GM03348 (cell line): Measurements from ENCODE around the gene LRRC37A2.
"Not testable (repeated sequence)": the region's sequence is repeated elsewhere in the genome, so short reads cannot be mapped to it uniquely, and the experiment has no call there.

ENCODE experiments used
- DNase-seq: peaks from one replicate; pipeline ENCODE4 v3.0.0; 2012; ENCODE audit warnings: low spot score

Gene LRRC37A2

GRCh38 chr17:46512168-46512567 is at the start of gene LRRC37A2:
LRRC37A2 (plus strand) TSS chr17:46512468; CDS start chr17:46512713, 245 bp downstream.
- DNase-seq, result not testable (repeated sequence)

- DNase-seq, result not testable (repeated sequence)
Measured at GRCh38 chr17:46467618-46468017, 44.6 kb upstream of the LRRC37A2 start.

- DNase-seq, result not testable (repeated sequence)
Measured at GRCh38 chr17:46474489-46474888, 37.8 kb upstream of the LRRC37A2 start.

- DNase-seq, result not testable (repeated sequence)
Measured at GRCh38 chr17:46475583-46475982, 36.7 kb upstream of the LRRC37A2 start.

GRCh38 chr17:46478823-46479222 is 33.4 kb upstream of the LRRC37A2 start:
- DNase-seq, result not testable (repeated sequence)

- DNase-seq, result not testable (repeated sequence)
Measured at GRCh38 chr17:46481310-46481709, 31.0 kb upstream of the LRRC37A2 start.

- DNase-seq, result not testable (repeated sequence)
Measured at GRCh38 chr17:46492021-46492420, 20.2 kb upstream of the LRRC37A2 start.

- DNase-seq, result not testable (repeated sequence)
Measured at GRCh38 chr17:46499437-46500139, 12.7 kb upstream of the LRRC37A2 start.

- not testable (repeated sequence) for DNase-seq
Measured at GRCh38 chr17:46505896-46506295, 6.4 kb upstream of the LRRC37A2 start.

- not testable (repeated sequence) for DNase-seq
Measured at GRCh38 chr17:46534716-46535115, 22.4 kb downstream of the LRRC37A2 start.

GRCh38 chr17:46548607-46549006 is 36.3 kb downstream of the LRRC37A2 start:
- not testable (repeated sequence) for DNase-seq

GRCh38 chr17:46559155-46559554 is 46.9 kb downstream of the LRRC37A2 start:
- DNase-seq, result not testable (repeated sequence)

GRCh38 chr17:46560048-46560447 is 47.8 kb downstream of the LRRC37A2 start:
- not testable (repeated sequence) for DNase-seq

- not testable (repeated sequence) for DNase-seq
Measured at GRCh38 chr17:46566284-46566683, 54.0 kb downstream of the LRRC37A2 start.

- DNase-seq, result not testable (repeated sequence)
Measured at GRCh38 chr17:46566980-46567379, 54.7 kb downstream of the LRRC37A2 start.

GRCh38 chr17:46571796-46572195 is 59.5 kb downstream of the LRRC37A2 start:
- not testable (repeated sequence) for DNase-seq

- not testable (repeated sequence) for DNase-seq
Measured at GRCh38 chr17:46579083-46580075, 67.1 kb downstream of the LRRC37A2 start, which contains the start of gene ARL17A. ARL17A (minus strand) TSS chr17:46579691; CDS start chr17:46576322, 3,369 bp downstream.

GRCh38 chr17:46580082-46580481 is 67.8 kb downstream of the LRRC37A2 start:
- not testable (repeated sequence) for DNase-seq

- not testable (repeated sequence) for DNase-seq
Measured at GRCh38 chr17:46585444-46585843, 73.2 kb downstream of the LRRC37A2 start.

GRCh38 chr17:46590157-46591146 is 78.2 kb downstream of the LRRC37A2 start, which contains the start of gene NSF:
NSF (plus strand) TSS chr17:46590669; CDS start chr17:46590776, 107 bp downstream.
- not testable (repeated sequence) for DNase-seq

GRCh38 chr17:46591332-46591731 is 79.1 kb downstream of the LRRC37A2 start:
- not testable (repeated sequence) for DNase-seq
